Prostate gland (tissue), 2 donors: ENCODE data around the gene AGPAT4. TPM values are rescaled to one million over a fixed set of nuclear protein-coding genes. Genes with fewer than 3 reads are reported as not detected.

Source experiments
- DNase-seq: peaks from one replicate; pipeline ENCODE4 v3.0.0-alpha.2; 2019; ENCODE audit warnings: low spot score
- H3K27ac ChIP-seq, 2 donors: fragments of 200-600 bp; sonication (generic); 2 replicates each; pipeline ENCODE4 v1.5.1; 2017 to 2019
- H3K27me3 ChIP-seq: fragments of 200-600 bp; sonication (generic); replicated peaks from 2 replicates; pipeline ENCODE4 v1.5.1; 2019; ENCODE audit not compliant: insufficient read depth
- H3K36me3 ChIP-seq, 2 donors: fragments of 200-600 bp; sonication (generic); 1 replicate in 1 of 2; 2 replicates in 1 of 2; pipeline versions ENCODE4 v1.5.1 to v1.8.1; 2017 to 2019
- H3K4me1 ChIP-seq: fragments of 200-600 bp; sonication (generic); replicated peaks from 2 replicates; pipeline ENCODE4 v1.5.1; 2019
- H3K4me3 ChIP-seq, 2 donors: fragments of 200-600 bp; sonication (generic); 2 replicates each; pipeline ENCODE4 v1.5.1; 2017 to 2019
- H3K9me3 ChIP-seq: fragments of 200-600 bp; sonication (generic); 2 replicates; pipeline ENCODE4 v1.5.1; 2017
- POLR2A ChIP-seq: fragments of 450-650 bp; IDR thresholded peaks from one replicate; pipeline ENCODE4 v1.6.1; 2016; ENCODE audit warnings: antibody characterized with exemption, mild to moderate bottlenecking
- POLR2AphosphoS5 ChIP-seq: sonication (generic); formaldehyde crosslinking; IDR thresholded peaks from one replicate; pipeline ENCODE4 v1.6.1; 2017; ENCODE audit warnings: antibody characterized with exemption
- WGBS: methylation state at CpG from one replicate; pipeline ENCODE4 v1.1.5; 2018; 5-methylcytosine and 5-hydroxymethylcytosine counted together
- intact Hi-C: fragments of 100-400 bp; cut with DNase I; formaldehyde crosslinking; loops from one replicate; pipeline ENCODE4 v1.14.2; 2022
- total RNA-seq, 2 donors: library from RNA; depleted of rRNA; stranded (reverse); fragments of >200 nt; gene quantifications; one replicate each; pipeline ENCODE4 v1.1.0, GENCODE V29; 2016
- TF ChIP-seq, protein P1 (sequence below), 4 experiments: fragments of 200-600 bp in 2 of 4; fragments of 450-650 bp in 2 of 4; sonication (generic) in 2 of 4; IDR thresholded peaks; 1 replicate in 3 of 4; 2 replicates in 1 of 4; pipeline ENCODE4 v1.5.1; 2016 to 2019; ENCODE audit warnings: antibody characterized with exemption in 4 of 4, mild to moderate bottlenecking in 2 of 4, moderate library complexity in 2 of 4

The AGPAT4 gene
- total RNA-seq, 2 donors from 2014 or later = 1.7 to 4.2 TPM

DNA sequence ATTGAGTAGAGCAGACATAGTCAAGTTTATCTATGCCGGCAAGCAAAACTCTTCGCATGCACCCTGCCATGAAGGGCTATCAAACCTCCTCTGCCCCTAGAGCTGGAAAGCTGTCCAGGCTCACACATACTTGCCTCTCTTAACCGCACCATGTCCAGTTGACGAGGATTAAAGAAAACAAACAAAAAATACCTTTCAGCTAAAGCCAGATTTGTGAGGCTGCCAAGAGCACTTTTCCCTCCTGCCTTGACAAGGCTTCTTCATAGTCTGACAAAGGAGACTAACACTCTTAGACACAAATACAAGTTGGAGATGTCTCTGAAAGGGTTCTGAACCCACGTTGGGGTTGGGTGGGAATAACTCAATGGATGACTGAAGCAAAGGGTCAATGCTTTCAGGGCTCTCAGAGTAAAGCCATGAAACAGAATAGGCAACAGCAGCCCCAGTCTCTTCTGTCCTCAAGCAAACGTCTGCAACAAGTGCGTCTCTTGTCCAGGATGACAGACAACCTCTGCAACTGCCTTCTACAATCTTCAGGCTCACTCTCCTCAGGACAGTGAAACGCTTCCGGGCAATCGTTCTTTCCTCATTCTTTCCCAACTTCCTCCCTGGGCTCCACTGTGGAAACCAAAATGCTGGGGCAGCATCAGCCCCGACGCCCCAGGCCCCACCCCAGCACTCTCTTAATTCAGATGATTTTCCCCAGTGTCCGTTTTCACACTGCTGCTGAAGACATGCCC, 57.8 kb downstream of the AGPAT4 start:
- Histone ChIP-seq H3K4me3 (no peak overlapping the region), H3K4me1 (no peaks in the 10 kb centered on the region), H3K27ac (no peak overlapping the region), H3K27me3 (no peaks in the 10 kb centered on the region), H3K9me3 (no peaks in the 10 kb centered on the region), H3K36me3 (no peaks in the 10 kb centered on the region)
- intact Hi-C loops = no loop called here
- 74% methylated on average over 13 of the region's 13 CpGs for WGBS
- TF ChIP-seq POLR2AphosphoS5 (no peak), POLR2A (no peak)
- TF ChIP-seq, protein P1, sequence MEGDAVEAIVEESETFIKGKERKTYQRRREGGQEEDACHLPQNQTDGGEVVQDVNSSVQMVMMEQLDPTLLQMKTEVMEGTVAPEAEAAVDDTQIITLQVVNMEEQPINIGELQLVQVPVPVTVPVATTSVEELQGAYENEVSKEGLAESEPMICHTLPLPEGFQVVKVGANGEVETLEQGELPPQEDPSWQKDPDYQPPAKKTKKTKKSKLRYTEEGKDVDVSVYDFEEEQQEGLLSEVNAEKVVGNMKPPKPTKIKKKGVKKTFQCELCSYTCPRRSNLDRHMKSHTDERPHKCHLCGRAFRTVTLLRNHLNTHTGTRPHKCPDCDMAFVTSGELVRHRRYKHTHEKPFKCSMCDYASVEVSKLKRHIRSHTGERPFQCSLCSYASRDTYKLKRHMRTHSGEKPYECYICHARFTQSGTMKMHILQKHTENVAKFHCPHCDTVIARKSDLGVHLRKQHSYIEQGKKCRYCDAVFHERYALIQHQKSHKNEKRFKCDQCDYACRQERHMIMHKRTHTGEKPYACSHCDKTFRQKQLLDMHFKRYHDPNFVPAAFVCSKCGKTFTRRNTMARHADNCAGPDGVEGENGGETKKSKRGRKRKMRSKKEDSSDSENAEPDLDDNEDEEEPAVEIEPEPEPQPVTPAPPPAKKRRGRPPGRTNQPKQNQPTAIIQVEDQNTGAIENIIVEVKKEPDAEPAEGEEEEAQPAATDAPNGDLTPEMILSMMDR (IDR thresholded peaks at IDR 0.05) = no peak
- no peak for DNase-seq

GRCh38 chr6:161215193-161215592, 58.7 kb downstream of the AGPAT4 start:
- H3K9me3 ChIP-seq = no peaks in the 10 kb centered on the region
- H3K4me1 ChIP-seq = no peaks in the 10 kb centered on the region
- no peak overlapping the region for H3K4me3 ChIP-seq
- no peak for DNase-seq
- H3K27ac ChIP-seq = no peak overlapping the region
- 90% methylated on average over 4 of the region's 4 CpGs for WGBS
- no peaks in the 10 kb centered on the region for H3K36me3 ChIP-seq
- no peak for TF ChIP-seq POLR2A
- TF ChIP-seq, protein P1 (IDR thresholded peaks at IDR 0.05) = no peak
- no peak for TF ChIP-seq POLR2AphosphoS5
- no peaks in the 10 kb centered on the region for H3K27me3 ChIP-seq
- intact Hi-C loops = no loop called here

DNA sequence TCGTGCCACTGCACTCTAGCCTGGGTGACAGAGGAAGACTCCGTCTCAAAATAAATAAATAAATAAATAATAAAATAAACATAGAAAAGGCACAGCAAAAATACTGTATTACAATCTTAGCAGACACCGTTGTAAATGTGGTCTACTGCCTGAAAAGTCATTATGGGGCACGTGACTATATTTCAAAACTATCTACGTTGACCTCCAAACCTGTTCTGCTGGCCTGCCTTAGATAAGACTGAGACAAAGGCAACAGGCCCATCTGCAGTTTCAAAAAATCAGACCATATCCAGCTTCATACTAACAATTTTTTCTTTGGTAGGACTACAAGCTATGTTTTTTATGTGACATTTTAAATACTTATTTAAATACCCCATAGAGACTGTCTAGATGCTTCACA, 59.1 kb downstream of the AGPAT4 start:
- Histone ChIP-seq H3K27me3 (no peaks in the 10 kb centered on the region), H3K27ac (no peak overlapping the region), H3K36me3 (no peaks in the 10 kb centered on the region), H3K4me1 (no peaks in the 10 kb centered on the region), H3K9me3 (no peaks in the 10 kb centered on the region), H3K4me3 (no peak overlapping the region)
- WGBS = 91% methylated on average over 5 of the region's 5 CpGs
- no peak for DNase-seq
- TF ChIP-seq, protein P1 (IDR thresholded peaks at IDR 0.05) = no peak
- TF ChIP-seq POLR2A (no peak), POLR2AphosphoS5 (no peak)
- intact Hi-C loops = no loop called here

DNA sequence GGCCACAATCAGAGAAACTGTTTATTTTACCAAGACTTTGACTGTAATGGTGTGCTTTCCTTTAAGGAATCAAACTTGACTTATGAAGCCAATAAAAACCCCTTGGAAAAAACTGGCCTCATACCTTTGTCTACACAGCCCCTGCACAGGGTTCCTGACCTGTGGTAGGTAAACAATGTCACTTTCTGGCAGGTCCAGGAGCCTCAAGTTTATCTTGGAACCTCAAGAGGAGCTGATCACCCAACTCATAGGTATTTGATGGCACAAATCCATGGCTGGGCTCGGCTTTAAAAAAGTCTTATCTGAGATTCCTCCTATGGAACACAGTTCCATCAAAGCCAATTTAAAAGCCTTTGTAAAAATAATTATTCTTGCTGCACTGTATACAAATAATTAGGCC, 61.0 kb downstream of the AGPAT4 start:
- H3K4me1 ChIP-seq = no peaks in the 10 kb centered on the region
- intact Hi-C loops = no loop called here
- H3K36me3 ChIP-seq = no peaks in the 10 kb centered on the region
- H3K9me3 ChIP-seq = no peaks in the 10 kb centered on the region
- TF ChIP-seq POLR2AphosphoS5 = no peak
- TF ChIP-seq POLR2A = no peak
- TF ChIP-seq, protein P1 (IDR thresholded peaks at IDR 0.05) = no peak
- no peak for DNase-seq
- no peaks in the 10 kb centered on the region for H3K27me3 ChIP-seq
- 38% methylated on average over 1 of the region's 1 CpG for whole genome bisulfite sequencing
- no peak overlapping the region for H3K27ac ChIP-seq
- no peak overlapping the region for H3K4me3 ChIP-seq

DNA sequence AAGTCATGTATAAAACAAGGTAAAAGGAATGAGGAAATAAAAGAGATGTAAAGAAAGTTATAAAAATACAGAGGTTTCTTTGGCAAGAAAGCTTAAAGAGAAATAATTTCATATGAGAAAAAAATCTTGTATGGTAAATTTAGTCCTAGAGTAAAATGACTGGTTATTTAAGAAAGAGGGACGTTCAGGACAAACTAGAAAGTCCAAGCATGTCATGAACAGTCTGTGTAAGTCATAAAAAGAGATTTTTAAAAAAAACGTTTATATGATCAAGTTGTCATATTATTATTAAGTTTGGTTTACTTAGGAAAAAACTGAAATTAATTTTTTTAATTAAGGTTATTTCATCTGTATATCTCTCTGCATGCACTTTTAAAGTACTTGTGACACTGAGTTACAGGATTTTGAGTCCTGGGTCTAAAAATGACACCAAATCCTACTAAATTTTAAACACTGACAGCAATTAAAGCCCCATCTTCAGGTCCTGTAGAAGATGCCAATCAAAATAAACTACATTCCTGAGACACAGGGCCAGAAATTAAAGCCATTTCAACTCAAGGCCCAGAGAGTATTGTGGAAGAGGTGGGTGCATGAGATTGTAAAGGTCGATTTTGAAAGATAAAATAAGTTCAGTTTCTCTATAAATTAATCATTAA, 62.4 kb downstream of the AGPAT4 start:
- no peaks in the 10 kb centered on the region for H3K36me3 ChIP-seq
- DNase-seq = no peak
- WGBS = 80% methylated on average over 3 of the region's 3 CpGs
- no peaks in the 10 kb centered on the region for H3K4me1 ChIP-seq
- TF ChIP-seq POLR2AphosphoS5 = no peak
- TF ChIP-seq, protein P1 (IDR thresholded peaks at IDR 0.05) = no peak
- no peaks in the 10 kb centered on the region for H3K9me3 ChIP-seq
- no peak overlapping the region for H3K27ac ChIP-seq
- no peak overlapping the region for H3K4me3 ChIP-seq
- no peaks in the 10 kb centered on the region for H3K27me3 ChIP-seq
- intact Hi-C loops = no loop called here
